Activated CD4-positive, alpha-beta T cell treated with anti-CD3 and anti-CD28 coated beads for 1 hour (primary cell): ENCODE measurements around the gene AOPEP.

Experiments
- DNase-seq: peaks from one replicate; pipeline ENCODE4 v3.0.0-alpha.2; 2020

AOPEP gene

GRCh38 chr9:94975480-94975879, 249.0 kb downstream of the AOPEP start:
- no peak for DNase-seq

GRCh38 chr9:94976077-94976476, 249.6 kb downstream of the AOPEP start:
- DNase-seq, result no peak

GRCh38 chr9:94977416-94977815, 250.9 kb downstream of the AOPEP start:
- DNase-seq, result no peak

GRCh38 chr9:94979904-94980507, 253.5 kb downstream of the AOPEP start:
- DNase-seq, result no peak

- no peak for DNase-seq
These were observed 254.6 kb downstream of the AOPEP start for GRCh38 chr9:94980947-94981722.

GRCh38 chr9:94981723-94982090, 255.2 kb downstream of the AOPEP start:
- no peak for DNase-seq

- no peak for DNase-seq
These were observed 255.7 kb downstream of the AOPEP start for GRCh38 chr9:94982211-94982610.

DNA sequence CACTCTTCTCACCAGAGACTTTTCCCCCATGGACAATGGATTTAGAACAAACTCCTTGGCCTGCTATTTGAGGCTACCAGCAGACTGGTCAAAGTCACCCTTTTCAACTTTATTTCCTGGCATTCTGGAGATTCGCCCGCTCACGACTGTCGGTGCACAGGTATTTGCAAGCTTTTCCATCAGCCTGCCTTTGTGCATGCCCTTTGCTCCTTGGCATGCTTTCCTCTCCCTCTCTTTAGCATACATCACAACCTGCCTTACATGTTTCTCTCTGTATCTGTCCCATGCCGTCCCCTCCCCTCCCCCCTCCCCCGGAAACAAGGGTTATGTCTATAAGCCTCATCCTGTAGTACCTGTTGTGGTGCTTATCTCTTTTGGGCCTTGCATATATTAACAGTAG, 257.1 kb downstream of the AOPEP start:
- DNase-seq, result no peak

DNA sequence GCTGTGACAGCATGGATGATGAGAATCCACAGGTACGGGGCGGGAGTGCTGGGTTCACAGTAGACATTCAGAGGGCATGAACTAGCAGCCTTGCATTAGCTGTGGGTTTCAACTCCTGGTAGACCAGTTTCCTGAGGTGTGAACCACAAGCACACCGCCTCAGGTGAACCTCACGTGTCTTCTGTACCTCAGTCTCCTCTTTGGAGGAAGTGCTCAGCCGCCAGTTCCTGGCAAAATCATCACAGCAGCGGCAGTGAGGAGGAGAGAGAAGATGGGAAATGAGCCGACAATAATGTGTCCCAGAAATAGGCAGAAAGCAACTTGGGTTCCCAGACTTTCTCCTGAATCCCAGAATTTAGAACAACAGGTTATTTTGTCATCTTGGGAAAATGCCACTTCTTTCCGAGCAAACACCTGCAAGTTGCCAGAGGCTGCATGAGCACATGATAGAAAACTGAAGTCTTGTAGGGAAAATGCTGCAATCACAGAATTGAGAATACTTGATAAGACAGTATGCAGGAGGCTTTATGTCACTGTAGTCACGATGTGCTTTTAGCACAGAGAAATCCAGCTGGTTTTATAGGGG, 258.5 kb downstream of the AOPEP start:
- DNase-seq, result no peak

DNA sequence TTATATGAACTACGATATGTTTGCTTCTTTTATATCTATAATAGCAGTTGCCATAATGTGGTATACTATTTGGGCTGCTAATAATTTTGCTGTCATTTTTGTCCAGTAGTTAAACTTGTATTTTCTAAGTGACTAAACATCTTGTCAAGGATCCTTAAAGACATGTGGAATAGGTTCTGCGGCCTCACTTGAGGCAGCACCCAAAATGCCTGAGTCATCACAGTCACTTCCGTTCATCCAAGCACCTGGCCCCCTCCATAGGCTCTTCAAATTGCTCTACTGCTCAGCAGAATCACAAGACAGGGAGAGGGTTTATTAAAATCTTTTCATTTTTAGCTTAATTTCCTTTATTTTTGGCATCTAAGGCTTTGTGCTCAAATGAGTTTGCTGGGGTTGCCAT, 259.1 kb downstream of the AOPEP start:
- DNase-seq, result no peak

DNA sequence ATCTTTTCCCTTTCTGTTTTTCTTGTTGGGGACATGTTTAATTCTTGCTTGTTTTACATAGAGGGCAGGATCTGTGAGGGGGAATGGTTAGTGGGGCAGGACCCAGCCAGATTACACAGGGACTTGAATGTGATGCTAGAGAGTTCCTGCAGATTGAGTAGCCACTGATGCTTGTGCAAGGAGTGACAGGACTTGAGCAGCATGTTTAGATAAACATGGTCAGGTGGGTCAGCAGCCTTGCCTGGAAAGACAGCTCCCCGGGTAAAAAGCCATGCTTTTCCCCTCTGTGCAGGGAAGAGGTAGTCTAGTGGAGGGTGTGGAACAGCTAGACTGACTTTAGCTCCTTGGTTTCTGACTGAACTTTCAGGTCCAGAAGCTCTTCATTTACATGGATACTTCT, 261.2 kb downstream of the AOPEP start:
- no peak for DNase-seq

DNA sequence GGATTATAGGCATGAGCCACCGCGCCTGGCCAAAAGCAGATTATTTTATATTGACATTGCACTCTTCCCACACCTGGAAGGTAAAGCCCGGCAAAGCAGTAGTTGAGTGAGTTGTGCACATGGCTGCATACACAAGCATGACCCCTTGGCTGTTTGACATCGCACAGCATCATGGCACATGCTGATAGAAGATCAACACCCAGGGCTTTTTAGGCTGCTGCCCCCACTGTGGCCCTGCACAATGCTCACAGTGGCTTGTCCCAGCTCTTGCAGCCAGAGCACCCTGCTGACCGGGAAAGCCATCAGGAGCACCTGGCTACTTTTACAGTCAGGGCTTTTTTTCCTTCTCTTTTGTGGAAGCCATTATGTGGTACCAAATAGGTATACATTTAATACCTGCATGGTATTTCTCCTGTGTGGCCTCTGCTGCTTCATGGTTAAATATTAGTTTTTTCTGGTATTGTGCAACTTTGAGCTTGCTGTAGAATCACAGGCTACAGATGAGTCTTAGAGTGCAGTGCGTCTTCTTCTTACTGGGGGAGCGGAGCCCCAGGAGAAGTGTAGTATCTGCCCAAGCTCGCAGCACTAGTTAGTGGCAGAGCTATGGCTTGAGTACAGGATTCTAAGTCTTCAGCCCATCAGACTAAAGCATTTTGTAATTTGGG, 264.5 kb downstream of the AOPEP start:
- no peak for DNase-seq

DNA sequence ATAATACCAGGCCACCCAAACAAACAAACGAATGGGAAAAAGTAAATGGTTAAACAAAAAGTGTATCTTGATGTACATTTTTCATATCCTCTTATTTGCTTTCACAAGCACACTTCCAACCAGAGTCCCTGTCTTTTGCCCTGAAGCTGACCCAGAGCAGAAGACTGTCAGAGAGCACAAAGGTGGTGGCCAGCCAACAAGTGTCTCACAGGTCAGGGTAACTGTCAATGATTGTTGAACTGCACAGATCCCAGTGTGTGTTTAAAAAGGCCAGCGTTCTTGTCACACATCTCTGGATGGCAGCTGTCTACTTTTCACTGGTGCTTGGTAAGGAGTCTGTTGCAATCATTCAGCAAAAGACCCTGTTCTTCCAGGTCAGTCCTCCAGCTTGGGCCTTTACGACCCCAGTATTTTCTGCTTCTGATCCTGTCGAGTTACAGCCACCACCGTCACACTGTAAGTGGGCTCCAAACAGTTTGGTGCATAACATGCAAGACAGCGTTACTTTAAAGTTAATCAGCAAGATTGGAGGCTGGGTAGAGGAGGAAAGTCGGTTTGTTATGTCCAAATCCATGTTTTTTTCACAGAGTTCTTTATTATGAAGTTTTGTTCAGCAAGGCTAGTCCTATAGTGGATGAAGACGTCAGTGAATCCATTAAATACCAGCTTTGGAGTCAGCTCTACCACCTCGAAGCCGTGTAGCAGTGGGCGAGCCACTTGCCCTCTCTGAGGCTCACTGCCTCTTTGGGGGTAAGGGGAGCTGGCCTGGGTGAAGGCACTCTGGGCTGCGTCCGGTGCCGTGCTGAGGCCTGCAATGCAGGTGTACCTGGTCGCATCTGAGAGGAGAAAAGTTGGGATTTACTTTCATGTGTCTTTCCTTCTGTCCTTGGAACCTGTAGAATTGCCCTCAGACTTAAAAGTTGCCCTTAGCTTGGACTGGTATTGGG, 265.7 kb downstream of the AOPEP start:
- no peak for DNase-seq

DNA sequence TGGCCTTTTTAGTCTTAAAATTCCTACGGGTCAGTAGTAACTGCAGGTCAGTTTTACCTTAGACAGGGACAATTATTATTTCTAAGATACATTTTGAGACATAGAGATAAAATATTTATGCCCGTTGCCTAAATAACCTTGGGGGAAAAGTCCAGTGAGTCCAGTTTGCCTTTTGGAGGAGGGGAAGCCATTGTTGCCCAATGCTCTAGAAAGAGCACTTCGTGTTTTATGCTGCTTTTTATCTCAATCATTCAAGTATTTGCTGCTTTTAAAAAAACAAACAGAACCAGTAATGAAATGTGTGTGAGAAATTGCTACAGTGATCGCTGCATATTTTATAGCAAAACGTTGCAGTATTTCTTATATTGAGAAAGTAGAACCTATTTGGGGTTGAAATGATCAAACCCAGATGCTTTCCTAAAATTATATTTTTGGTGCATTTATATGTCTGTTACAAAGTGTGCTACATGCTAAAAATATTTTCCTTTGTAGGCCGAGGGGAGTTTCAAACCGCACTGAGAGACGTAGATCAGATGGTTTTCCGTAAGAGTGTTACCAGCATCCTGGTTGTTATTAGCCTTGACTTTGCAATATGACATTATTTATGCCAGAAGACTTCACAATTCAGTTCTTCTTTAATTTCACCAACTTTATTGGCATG, 266.8 kb downstream of the AOPEP start:
- no peak for DNase-seq

DNA sequence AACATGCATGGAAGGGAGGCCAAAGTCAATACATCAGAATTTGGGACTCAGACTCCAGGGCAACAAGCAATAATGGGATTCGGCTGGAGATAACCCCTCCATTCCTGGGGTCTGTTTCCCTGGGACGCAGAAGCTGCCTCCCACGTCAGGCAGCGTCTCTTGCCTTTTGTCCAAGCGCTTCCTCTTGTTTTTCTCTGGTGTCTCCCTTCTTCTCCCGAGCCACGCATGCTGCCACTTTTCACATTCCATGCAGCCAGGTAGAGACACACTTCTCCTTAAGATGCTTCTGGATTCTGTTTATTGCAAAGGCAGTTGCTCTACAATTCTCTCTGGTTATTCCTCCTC, 267.3 kb downstream of the AOPEP start:
- DNase-seq, result no peak

DNA sequence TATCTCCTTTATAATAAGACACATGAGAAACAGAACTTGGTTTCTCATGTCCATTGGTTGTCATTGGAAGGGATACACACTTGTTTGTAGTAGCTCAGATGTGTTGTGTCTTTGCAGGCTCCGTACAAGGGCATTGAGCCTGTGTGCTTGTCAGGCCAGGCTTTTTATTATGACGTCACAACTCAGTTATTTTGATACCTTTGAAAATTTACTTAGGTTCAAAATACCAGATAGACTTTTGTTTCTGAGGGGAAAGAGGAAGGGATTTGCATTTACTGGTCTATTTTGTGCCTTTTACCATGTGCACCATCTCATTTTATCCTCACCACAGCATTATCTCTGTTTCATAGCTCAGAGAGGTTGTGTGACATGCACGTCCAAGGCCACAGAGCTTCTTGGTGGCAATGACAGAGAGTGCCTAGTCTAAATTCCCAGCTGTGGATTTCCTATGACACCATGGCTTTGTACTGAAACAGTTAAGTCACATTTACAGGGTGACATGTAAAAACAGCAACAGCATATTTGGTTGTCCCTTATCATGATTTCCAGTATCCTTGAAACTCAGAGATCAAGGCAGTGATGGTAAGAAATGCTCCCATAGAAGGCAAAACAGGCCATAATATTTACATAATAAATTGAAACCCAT, 268.7 kb downstream of the AOPEP start:
- DNase-seq, result no peak

GRCh38 chr9:94996641-94997040, 270.1 kb downstream of the AOPEP start:
- DNase-seq, result no peak

DNA sequence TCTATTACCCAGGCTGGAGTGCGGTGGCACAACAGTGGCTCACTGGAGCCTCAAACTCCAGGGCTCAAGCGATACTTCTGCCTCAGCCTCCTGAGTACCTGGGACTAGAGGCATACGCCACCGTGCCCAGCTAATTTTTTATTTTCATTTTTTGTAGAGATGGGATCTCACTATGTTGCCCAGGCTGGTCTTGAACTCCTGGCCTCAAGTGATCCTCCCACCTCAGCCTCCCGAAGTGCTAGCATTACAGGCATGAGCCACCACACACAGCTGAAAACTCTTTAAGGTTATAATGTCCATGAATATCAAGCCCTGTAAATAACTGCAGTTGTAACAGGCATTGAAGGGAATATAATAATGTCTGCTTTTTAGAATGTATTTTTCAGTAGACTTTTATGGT, 271.2 kb downstream of the AOPEP start:
- no peak for DNase-seq

- DNase-seq, result no peak
These were observed 273.3 kb downstream of the AOPEP start for GRCh38 chr9:94999832-95000231.

DNA sequence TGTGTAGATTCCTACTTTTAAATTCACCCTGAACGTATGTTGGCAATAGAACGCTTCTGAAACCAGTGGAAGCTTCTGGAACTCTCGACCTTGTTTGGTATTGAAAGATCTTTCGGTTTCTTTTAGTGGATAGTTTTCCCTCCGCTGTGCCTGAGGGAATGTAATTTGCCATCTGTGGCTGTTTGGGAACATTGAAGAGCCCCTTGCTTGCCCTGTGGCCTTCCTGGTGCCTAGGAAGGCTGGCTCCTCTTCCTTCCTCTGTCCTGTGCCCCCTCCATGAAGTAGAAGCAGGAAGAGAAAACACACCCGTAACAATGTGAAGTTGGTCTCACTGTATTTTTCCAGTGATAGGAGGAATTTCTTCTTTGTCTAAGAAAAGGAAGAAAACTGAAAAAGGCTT, 274.3 kb downstream of the AOPEP start:
- no peak for DNase-seq

DNA sequence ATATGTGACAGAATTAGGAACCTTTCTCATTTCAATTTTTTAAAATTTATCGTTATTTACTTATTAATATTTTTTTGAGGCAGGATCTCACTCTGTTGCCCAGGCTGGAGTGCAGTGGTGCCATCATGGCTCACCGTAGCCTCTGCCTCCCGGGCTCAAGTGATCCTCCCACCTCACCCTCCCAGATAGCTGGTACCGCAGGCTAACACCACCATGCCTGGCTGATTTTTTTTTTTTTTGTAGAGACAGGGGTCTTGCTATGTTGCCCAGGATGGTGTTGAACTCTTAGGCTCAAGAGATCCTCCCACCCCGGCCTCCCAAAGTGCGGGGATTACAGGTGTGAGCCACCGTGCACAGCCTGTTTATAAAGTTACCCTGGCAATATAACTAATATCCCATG, 275.2 kb downstream of the AOPEP start:
- DNase-seq, result no peak
